H1 (cell line): ENCODE data around the gene MAGI2. TPM values are rescaled to one million over a fixed set of nuclear protein-coding genes. Genes with fewer than 3 reads are reported as not detected.

Source experiments
- CTCF ChIA-PET: fragments of 300-600 bp; sonication (Branson Sonifier 250); formaldehyde crosslinking; loops from one replicate; lab custom pipeline; 2021; ENCODE audit not compliant: partially characterized antibody; lab: Charles Lee
- POLR2A ChIA-PET: fragments of 300-600 bp; sonication (Branson Sonifier 250); formaldehyde crosslinking; loops from one replicate; lab custom pipeline; 2021; ENCODE audit warnings: inconsistent platforms; ENCODE audit not compliant: partially characterized antibody; lab: Charles Lee
- DNase-seq, 2 experiments: peaks; one replicate each; pipeline versions ENCODE4 v3.0.0 to v3.0.0-alpha.2; 2010 to 2022; ENCODE audit warnings: low spot score in 2 of 2, low read depth in 1 of 2, mixed read lengths in 1 of 2
- FAIRE-seq: peaks from 2 replicates; lab custom pipeline; 2011; peaks lifted over from hg19 to GRCh38; lab: Jason Lieb, UNC
- H2AFZ ChIP-seq: 2 replicates; pipeline ENCODE4 v1.8.1; 2012; ENCODE audit warnings: low read length, inconsistent platforms
- H2AK5ac ChIP-seq: 2 replicates; pipeline ENCODE4 v1.6.1; 2013; ENCODE audit warnings: low read depth, low read length
- H2BK120ac ChIP-seq: replicated peaks from 2 replicates; pipeline ENCODE3; 2013; ENCODE audit warnings: low read depth, low read length, inconsistent platforms
- H2BK12ac ChIP-seq: 2 replicates; pipeline ENCODE4 v1.6.1; 2013; ENCODE audit warnings: low read depth, low read length
- H2BK15ac ChIP-seq: 2 replicates; pipeline ENCODE4 v1.6.1; 2013; ENCODE audit warnings: low read length
- H2BK20ac ChIP-seq: 2 replicates; pipeline ENCODE4 v1.6.1; 2013; ENCODE audit warnings: low read length
- H2BK5ac ChIP-seq: 2 replicates; pipeline ENCODE4 v1.6.1; 2013; ENCODE audit warnings: low read depth, low read length
- H3K14ac ChIP-seq: 2 replicates; pipeline ENCODE4 v1.6.1; 2013; ENCODE audit warnings: inconsistent platforms; ENCODE audit not compliant: insufficient read length
- H3K18ac ChIP-seq: 2 replicates; pipeline ENCODE4 v1.6.1; 2013; ENCODE audit warnings: low read length; ENCODE audit errors: extremely low read depth
- H3K23ac ChIP-seq: 2 replicates; pipeline ENCODE4 v1.6.1; 2013; ENCODE audit warnings: inconsistent platforms; ENCODE audit not compliant: insufficient read length
- H3K23me2 ChIP-seq: 2 replicates; pipeline ENCODE4 v1.6.1; 2013; ENCODE audit warnings: low read depth, low read length
- H3K27ac ChIP-seq: 2 replicates; pipeline ENCODE4 v1.6.1; 2011; ENCODE audit warnings: low read depth, low read length, inconsistent platforms
- H3K27me3 ChIP-seq, 4 experiments: replicated peaks in 1 of 4; 1 replicate in 1 of 4; 2 replicates in 3 of 4; pipeline versions ENCODE4 v1.6.1 to v1.8.1; 2011 to 2013; ENCODE audit warnings: low read length in 3 of 4, mild to moderate bottlenecking in 3 of 4, inconsistent platforms in 2 of 4, mixed read lengths in 2 of 4, moderate library complexity in 1 of 4; ENCODE audit not compliant: control insufficient read depth in 3 of 4, insufficient read depth in 3 of 4; ENCODE audit errors: extremely low read depth in 1 of 4
- H3K36me3 ChIP-seq, 4 experiments: 2 replicates each; pipeline versions ENCODE4 v1.6.1 to v1.8.1; 2011 to 2013; ENCODE audit warnings: mild to moderate bottlenecking in 4 of 4, low read length in 3 of 4, moderate library complexity in 2 of 4, control low read depth in 1 of 4, inconsistent platforms in 1 of 4; ENCODE audit not compliant: insufficient read depth in 4 of 4, control insufficient read depth in 2 of 4
- H3K4ac ChIP-seq: replicated peaks from 2 replicates; pipeline ENCODE3; 2013; ENCODE audit warnings: low read length, low read depth, mixed read lengths, inconsistent platforms; ENCODE audit not compliant: insufficient read length
- H3K4me1 ChIP-seq, 4 experiments: replicated peaks in 1 of 4; 1 replicate in 1 of 4; 2 replicates in 3 of 4; pipeline versions ENCODE4 v1.6.1 to v1.8.1; 2011 to 2013; ENCODE audit warnings: low read length in 3 of 4, inconsistent platforms in 2 of 4, mixed read lengths in 1 of 4; ENCODE audit not compliant: insufficient read depth in 4 of 4, control insufficient read depth in 3 of 4
- H3K4me2 ChIP-seq, 2 experiments: 2 replicates each; pipeline versions ENCODE4 v1.6.1 to v1.8.1; 2011 to 2013; ENCODE audit warnings: low read depth in 2 of 2, low read length in 2 of 2, control low read depth in 1 of 2, inconsistent platforms in 1 of 2, mild to moderate bottlenecking in 1 of 2; ENCODE audit not compliant: insufficient read depth in 1 of 2
- H3K4me3 ChIP-seq, 4 experiments: fragments of 200-600, 300-600 bp in 1 of 4; sonication (generic), shearing (Covaris generic), sonication (Bioruptor Twin) in 1 of 4; 2 replicates each; pipeline versions ENCODE4 v1.5.1 to v1.8.1; 2011 to 2016; ENCODE audit warnings: low read length in 4 of 4, low read depth in 3 of 4, control low read depth in 2 of 4, inconsistent platforms in 2 of 4, mild to moderate bottlenecking in 2 of 4, mixed read lengths in 1 of 4, moderate library complexity in 1 of 4; ENCODE audit not compliant: insufficient read depth in 2 of 4; ENCODE audit errors: extremely low read depth in 1 of 4
- H3K56ac ChIP-seq: replicated peaks from 2 replicates; pipeline ENCODE3; 2013; ENCODE audit warnings: low read depth, mild to moderate bottlenecking, mixed read lengths, low read length, inconsistent platforms; ENCODE audit not compliant: insufficient read length
- H3K79me1 ChIP-seq: 2 replicates; pipeline ENCODE4 v1.6.1; 2013; ENCODE audit warnings: low read depth, low read length, control low read depth
- H3K79me2 ChIP-seq, 2 experiments: 2 replicates each; pipeline versions ENCODE4 v1.6.1 to v1.8.1; 2012 to 2013; ENCODE audit warnings: low read length in 2 of 2, mild to moderate bottlenecking in 2 of 2, inconsistent platforms in 1 of 2; ENCODE audit not compliant: insufficient read depth in 2 of 2, control insufficient read depth in 1 of 2
- H3K9ac ChIP-seq, 4 experiments: replicated peaks in 1 of 4; 1 replicate in 1 of 4; 2 replicates in 3 of 4; pipeline versions ENCODE4 v1.6.1 to v1.8.1; 2011 to 2013; ENCODE audit warnings: low read depth in 3 of 4, low read length in 3 of 4, control low read depth in 2 of 4, mild to moderate bottlenecking in 2 of 4, moderate library complexity in 2 of 4, inconsistent platforms in 1 of 4; ENCODE audit errors: extremely low read depth in 1 of 4
- H3K9me3 ChIP-seq, 2 experiments: 2 replicates each; pipeline versions ENCODE4 v1.6.1 to v1.8.1; 2012 to 2013; ENCODE audit warnings: mild to moderate bottlenecking in 2 of 2, moderate library complexity in 2 of 2, control low read depth in 1 of 2, inconsistent platforms in 1 of 2, low read depth in 1 of 2, low read length in 1 of 2, mixed read lengths in 1 of 2; ENCODE audit not compliant: insufficient read depth in 2 of 2
- H4K20me1 ChIP-seq, 2 experiments: replicated peaks in 1 of 2; 2 replicates each; pipeline versions ENCODE3 to v1.8.1; 2011 to 2013; ENCODE audit warnings: inconsistent platforms in 2 of 2, low read length in 2 of 2, mild to moderate bottlenecking in 1 of 2; ENCODE audit not compliant: insufficient read depth in 2 of 2, control insufficient read depth in 1 of 2
- H4K5ac ChIP-seq: 2 replicates; pipeline ENCODE4 v1.6.1; 2013; ENCODE audit warnings: low read length, low read depth, mixed read lengths, inconsistent platforms; ENCODE audit not compliant: insufficient read length
- H4K8ac ChIP-seq: 2 replicates; pipeline ENCODE4 v1.8.0; 2013; ENCODE audit warnings: mild to moderate bottlenecking, moderate library complexity, low read length, inconsistent platforms; ENCODE audit not compliant: insufficient read depth; ENCODE audit errors: extremely low read depth
- H4K91ac ChIP-seq: replicated peaks from 2 replicates; pipeline ENCODE3; 2013; ENCODE audit warnings: low read length, mixed read lengths, inconsistent platforms; ENCODE audit not compliant: insufficient read length
- BACH1 ChIP-seq: IDR thresholded peaks from 2 replicates; pipeline ENCODE4 v1.6.1; 2012; ENCODE audit warnings: low read length, improper control_type of control experiment
- KDM1A ChIP-seq: fragments of 200-600, 300-600 bp; sonication (generic); IDR thresholded peaks from 2 replicates; pipeline ENCODE4 v1.7.1; 2016; ENCODE audit warnings: mild to moderate bottlenecking, low read length, borderline replicate concordance
- POLR2AphosphoS5 ChIP-seq: IDR thresholded peaks from 2 replicates; pipeline ENCODE4 v1.6.1; 2011; ENCODE audit warnings: low read depth, low read length
- SAP30 ChIP-seq: fragments of 300-600 bp; sonication (generic); IDR thresholded peaks from 2 replicates; pipeline ENCODE4 v1.7.1; 2012; ENCODE audit warnings: low read length, moderate library complexity, mild to moderate bottlenecking, inconsistent platforms; ENCODE audit not compliant: insufficient read depth, insufficient replicate concordance
- SIN3A ChIP-seq, 2 experiments: IDR thresholded peaks in 1 of 2; conservative IDR thresholded peaks in 1 of 2; 2 replicates each; pipeline ENCODE4 v1.6.1; 2011 to 2012; ENCODE audit warnings: low read length in 2 of 2, improper control_type of control experiment in 1 of 2, low read depth in 1 of 2, mild to moderate bottlenecking in 1 of 2
- ZNF274 ChIP-seq: IDR thresholded peaks from 2 replicates; pipeline ENCODE4 v1.7.0; 2012; ENCODE audit warnings: low read length, borderline replicate concordance; ENCODE audit errors: extremely low read depth
- WGBS, 2 experiments: shearing (Covaris generic) in 1 of 2; methylation state at CpG; one replicate each; pipeline versions ENCODE4 v1.1.6 to v1.1.7; 2013 to 2015; ENCODE audit warnings: low lambda C conversion rate in 2 of 2, mixed read lengths in 2 of 2, inconsistent platforms in 1 of 2, low coverage in 1 of 2, missing lambda C conversion rate in 1 of 2; ENCODE audit not compliant: insufficient replicate concordance in 2 of 2, insufficient coverage in 1 of 2, insufficient read length in 1 of 2; ENCODE audit errors: extremely low coverage in 1 of 2, missing lambda C conversion rate in 1 of 2; 5-methylcytosine and 5-hydroxymethylcytosine counted together
- polyA plus RNA-seq, 7 experiments: library from polyadenylated mRNA; depleted of rRNA in 3 of 7; stranded (reverse) in 5 of 7; unstranded in 2 of 7; fragments of >200 nt in 5 of 7; fragments of 200-250 nt in 2 of 7; gene quantifications; 1 replicate in 5 of 7; 2 replicates in 1 of 7; 4 replicates in 1 of 7; pipeline versions ENCODE4 v1.2.1 to v1.2.3, GENCODE V29; 2011 to 2013; ENCODE audit warnings: missing spikeins in 2 of 7, mixed read lengths in 2 of 7
- total RNA-seq: library from RNA; stranded (reverse); fragmentation: NEBNext Ultra II Directional; extraction: Animal tissue kit (Norgen Biotek cat#: 25700); gene quantifications from 2 replicates; pipeline ENCODE4 v1.2.1, GENCODE V29; 2021

MAGI2 gene
- total and polyA plus RNA-seq, 2 of the 8 experiments (the other 6 are each of a cell fraction or from before 2014, with no cell fraction given): 6.0 to 27.3 TPM

GRCh38 chr7:78165854-78166253 lies 1287.6 kb downstream of the MAGI2 start:
- Histone ChIP-seq H3K9me3 (no peaks in the 10 kb centered on the region), H3K4me3 (no peak overlapping the region), H3K56ac (no peak overlapping the region), H2BK20ac (no peak overlapping the region), H4K5ac (no peak overlapping the region), H3K79me1 (0 out of 2 replicates have a peak, but pooled peaks cover 2% of the 10 kb centered on the region), H4K8ac (no peak overlapping the region), H4K20me1 (no peaks in the 10 kb centered on the region), H2AK5ac (no peak overlapping the region), H3K27ac (no peak overlapping the region), H4K91ac (no peak overlapping the region), H3K4me2 (peak overlapping the region in 1 of 2 experiments; percentile 11; a peak in 1 of 4 replicates), H2BK15ac (no peak overlapping the region), H3K36me3 (peaks cover 0 to 3% (median 2%) of the 10 kb centered on the region in 4 experiments; a peak in 3 of 8 replicates), H3K23ac (no peak overlapping the region), H2BK12ac (no peak overlapping the region), H2BK5ac (no peak overlapping the region), H3K4ac (no peak overlapping the region), H3K18ac (no peak overlapping the region), H3K14ac (no peak overlapping the region), H2AFZ (no peak overlapping the region), H3K79me2 (no peaks in the 10 kb centered on the region), H3K4me1 (peaks cover 3 to 9% (median 4%) of the 10 kb centered on the region in 4 experiments; a peak in 3 of 7 replicates), H3K27me3 (no peaks in the 10 kb centered on the region), H3K23me2 (no peaks in the 10 kb centered on the region), H3K9ac (no peak overlapping the region), H2BK120ac (no peak overlapping the region)
- 90% methylated on average over 3 of the region's 3 CpGs; no CpG with 5 or more reads in 1 of the 2 experiments for WGBS, 2 experiments
- POLR2A ChIA-PET: no interaction called here
- TF ChIP-seq POLR2AphosphoS5 (no peak), ZNF274 (no peak), SAP30 (no peak), SIN3A (conservative IDR thresholded peaks at IDR 0.05 in 1 of 2, IDR thresholded peaks at IDR 0.05 in 1 of 2; ENCODE audit: low read depth in 1 of 2, low read length in 2 of 2) (no peak), KDM1A (no peak), BACH1 (no peak)
- FAIRE-seq: no peak
- CTCF ChIA-PET: interaction anchor here (0.6 to 1.6 kb wide), 5 partner anchors 10 to 924 kb away, joined by 3 to 4 read pairs (median 3); no protein-coding TSS in a partner anchor
- no peak for DNase-seq
